Activated CD4-positive, alpha-beta T cell treated with anti-CD3 and anti-CD28 coated beads, Interleukin-2, Interleukin-4, amounts not matched to agents 100 ng/mL and 50 ng/mL, durations not matched to agents 16 hours and 8 hours (primary cell): ENCODE data around the gene CNGA3.

ENCODE experiments used
- DNase-seq: peaks from one replicate; pipeline ENCODE4 v3.0.0-alpha.2; 2020; ENCODE audit warnings: low spot score

Gene CNGA3

DNA sequence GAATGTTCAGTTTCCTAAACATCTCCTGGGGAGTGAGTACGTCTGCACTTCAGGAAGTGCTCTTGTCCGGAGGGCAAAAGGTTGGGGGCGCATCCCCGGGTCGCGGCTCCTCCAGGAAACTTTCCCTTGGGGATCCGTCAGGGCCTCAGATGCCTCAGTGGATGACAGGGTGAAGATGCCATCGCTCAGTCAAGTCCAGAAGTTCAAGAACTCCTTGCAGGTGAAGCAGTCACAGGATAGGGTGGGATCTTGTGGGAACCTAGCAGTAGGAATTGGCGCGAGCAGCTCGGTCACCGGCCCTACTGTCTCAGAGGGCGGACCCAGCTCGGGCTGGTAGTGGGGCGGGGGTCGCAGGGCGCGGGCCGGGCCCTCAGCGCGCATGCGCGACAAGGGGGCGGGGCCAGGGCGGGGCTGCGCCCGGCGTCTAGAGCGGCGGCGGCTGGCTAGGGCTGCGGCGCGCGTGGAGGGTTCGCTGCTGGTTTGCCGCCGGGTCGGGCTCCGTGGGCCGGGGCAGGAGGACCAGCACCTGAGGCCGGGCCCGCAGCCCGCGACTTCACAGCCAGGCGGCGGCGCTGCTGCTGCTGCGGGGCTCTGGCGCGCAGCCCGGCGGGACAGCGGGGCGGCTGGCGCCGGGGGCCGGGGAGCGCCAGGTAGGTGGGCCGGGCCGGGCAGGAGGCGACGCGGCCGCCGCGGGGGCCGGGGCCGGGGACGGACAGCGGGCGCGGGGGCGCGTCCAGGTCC lies 98.3 kb downstream of the CNGA3 start, which contains the start of gene INPP4A:
Gene INPP4A (plus strand): TSS at position 423 of the 741 bp plus-strand sequence. CDS start 75,191 bp downstream, outside the sequence.
- DNase-seq, result peak; percentile 78

DNA sequence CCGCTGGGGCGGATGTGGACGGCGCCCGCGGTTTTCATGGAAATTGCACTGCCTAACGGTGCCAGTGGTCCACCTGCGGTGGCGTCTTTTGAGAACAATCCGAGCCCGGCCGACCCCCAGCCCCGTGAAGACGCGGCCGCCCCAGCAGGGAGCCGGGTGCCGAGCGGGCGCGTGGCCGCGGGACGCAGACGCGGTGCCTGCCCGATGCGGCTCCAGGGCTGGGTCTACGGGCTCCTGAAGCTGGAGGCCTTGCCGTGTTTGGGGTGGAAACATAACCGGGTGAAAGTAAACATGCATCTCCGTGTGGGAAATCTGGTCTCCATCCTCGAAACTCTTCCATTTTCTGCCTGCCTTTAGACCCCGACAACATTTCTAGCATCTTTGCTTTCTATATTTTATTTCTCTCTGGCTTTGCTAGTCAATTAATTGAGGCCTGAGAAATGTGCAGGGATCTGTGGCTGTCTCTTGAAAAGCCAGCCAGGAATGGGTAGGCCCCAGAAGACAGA lies 99.0 kb downstream of the CNGA3 start:
- no peak for DNase-seq

DNA sequence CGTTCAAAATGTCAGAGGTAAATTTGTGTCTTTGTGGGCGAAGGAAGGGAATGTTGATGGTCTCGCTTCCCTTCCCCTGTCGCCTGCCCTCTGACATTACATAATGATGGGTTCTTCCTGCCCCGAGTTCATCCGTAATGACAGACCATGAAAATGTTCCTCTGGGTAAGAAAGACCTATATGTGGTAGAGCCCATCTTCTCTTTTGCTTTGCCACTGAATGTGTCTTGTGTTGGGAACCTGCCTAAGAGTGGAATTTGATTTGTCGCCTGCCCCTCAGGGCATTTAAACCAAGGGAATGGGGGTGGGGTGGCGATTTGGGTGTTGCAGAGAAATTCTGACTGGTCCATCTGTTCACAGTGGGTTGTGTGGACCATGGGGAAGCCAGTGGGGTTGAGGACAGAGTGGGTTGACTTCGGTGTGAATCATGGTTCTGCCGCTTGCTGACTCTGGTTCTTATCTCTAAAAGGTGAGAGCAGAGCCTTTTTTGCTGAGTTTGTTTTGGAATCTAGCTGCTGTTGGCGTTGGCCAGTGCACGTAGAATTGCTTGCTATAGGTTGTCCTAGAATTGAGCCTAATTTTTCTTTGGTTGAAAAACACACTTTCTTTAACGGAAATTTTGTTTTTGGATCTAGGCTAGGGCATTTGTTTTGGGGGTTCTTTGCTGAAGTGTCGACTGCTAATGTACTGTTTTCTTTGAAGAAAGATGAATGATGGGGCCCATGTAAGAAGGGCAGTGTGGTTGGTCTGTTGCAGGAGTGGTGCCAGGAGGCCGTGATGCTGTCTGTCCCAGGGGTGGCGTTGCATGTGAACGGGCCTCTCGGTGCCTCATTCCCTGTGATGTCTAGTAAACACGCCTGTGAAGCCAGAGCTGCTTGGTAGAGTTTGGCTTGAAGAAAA lies 99.7 kb downstream of the CNGA3 start:
- no peak for DNase-seq

DNA sequence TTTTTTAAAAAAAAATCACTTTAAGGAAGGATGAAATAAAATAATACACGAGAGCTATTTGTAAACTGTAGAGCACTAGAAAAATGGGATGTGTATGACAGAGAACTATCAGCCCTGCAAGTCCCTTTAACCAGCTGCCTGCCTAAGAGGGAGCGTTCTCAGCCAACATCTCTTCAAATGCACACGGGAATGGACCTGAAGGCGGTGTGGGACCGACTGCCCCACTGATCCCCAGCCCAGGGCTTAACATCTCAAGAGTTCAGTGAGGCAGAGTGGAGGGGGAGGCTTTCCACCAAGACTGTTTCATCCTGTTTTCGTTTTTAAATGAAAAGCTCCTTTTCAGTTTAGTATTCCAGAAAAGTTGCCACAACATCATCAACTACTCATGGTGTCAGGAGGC lies 100.6 kb downstream of the CNGA3 start:
- DNase-seq, result no peak
